GF-D8 (cell line): Measurements from ENCODE around the gene AP1M2.
"Not testable (repeated sequence)": the region's sequence is repeated elsewhere in the genome, so short reads cannot be mapped to it uniquely, and the experiment has no call there.

Experiments
- DNase-seq: peaks from one replicate; lab custom pipeline; 2025; lab: John Stamatoyannopoulos, UW

Gene AP1M2

DNA sequence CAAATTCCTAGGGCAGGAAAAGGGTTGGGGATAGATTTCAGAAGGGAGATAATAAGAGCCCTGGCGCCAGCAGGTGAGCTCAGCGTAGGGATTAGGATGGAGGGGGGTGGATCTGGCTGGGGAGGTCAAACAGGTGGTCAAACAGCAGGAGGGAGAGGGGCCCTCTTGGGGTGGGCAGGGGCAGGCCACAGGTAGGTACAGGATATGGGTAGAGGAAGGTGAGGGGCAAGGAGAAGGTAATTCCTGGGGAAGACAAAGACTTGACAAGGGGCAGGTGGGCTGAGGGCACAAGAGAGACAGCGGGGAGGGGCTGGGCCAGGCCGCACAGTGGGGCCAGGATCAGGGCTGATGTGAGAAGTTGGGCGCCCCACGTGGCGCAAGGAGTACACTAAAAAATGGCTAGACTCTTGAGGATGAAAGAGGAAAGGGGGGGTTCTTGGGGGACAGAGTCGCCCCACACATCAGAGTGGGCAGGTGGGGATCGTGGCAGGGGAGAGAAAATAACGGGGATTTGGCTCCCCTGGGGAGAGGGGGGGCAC is 22.0 kb downstream of the AP1M2 start:
- DNase-seq: peak; percentile 8

DNA sequence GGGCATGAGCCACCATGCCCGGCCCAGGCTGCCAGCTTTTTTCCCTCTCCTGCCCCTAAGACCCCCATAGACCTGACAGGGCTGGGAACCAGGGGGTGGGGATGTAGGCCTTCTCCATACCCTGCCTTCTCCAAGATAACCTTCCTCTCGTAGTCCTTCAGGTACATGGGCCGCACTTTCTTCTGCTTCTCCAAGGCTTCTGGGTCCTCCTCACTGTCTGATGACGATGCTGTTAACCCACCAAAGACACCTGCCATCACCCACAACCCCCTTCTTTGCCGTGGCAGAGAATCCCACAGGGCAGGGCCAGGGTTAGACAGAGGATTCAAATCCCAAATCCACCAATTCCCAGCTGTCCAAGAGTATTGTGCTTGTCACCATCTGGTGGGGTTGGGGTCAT is 24.5 kb downstream of the AP1M2 start:
- DNase-seq: no peak

DNA sequence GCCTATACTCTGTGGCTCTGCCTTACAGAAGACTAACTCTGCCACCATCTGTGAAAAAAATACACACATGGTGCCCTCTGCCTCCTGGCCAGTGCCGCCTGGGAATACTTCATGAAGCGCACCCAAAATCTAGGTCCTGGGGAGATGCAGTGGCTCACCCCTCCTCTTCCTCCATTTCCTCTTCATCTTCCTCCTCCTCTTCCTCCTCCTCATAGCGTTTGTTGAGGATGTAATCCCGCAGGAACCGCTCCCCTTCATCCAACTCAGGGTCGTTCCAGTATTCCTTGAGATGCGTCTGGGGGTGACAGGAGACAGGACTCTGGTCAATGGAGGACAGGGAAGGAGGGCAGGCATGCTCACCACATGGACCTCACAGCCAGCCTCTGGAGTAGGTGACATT is 27.0 kb downstream of the AP1M2 start:
- no peak for DNase-seq

DNA sequence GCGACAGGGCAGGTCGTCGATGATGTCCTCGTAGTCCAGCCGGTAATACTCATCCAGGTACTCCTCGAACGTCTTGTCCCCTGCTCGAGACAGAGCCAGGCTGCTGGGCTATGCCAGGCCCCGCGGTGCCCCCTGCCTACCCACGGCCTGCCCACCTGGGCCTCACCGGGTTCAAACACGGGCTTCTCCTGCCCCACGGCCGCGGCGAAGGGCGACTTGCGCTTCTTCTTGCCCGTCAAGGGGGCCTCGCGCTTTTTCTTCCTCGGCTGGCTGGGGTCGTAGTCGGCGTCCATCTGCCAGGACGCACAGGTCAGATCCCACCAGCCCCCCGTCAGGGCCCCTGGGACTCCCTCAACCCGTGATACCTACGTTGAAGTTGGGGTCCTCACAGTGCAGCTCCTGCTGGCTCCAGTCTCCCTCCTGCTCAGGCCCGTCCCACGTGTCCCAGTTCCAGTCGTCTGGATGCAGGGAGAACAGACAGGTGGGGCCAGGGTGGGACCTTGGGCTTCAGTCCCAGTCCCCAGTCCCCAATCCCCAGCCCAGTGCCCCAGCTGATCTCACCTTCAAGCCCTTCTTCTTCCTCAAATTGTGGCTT is 29.4 kb downstream of the AP1M2 start:
- no peak for DNase-seq

DNA sequence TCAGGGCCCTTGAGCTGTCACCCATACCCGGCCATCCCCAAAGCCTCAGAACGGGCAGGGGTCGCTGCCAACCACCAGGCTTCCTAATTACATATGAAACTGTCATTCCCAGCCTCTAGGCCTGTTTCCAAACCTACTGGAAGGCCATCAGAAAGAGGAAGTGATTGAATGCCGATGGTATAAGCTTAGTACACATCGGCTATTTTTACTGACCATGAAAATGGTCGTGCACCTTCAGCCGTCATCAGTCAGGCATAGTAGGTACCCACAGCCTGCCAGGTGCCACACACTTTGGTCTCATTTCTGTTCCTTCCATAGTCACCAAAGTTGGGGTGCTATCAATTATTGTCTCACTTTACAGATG is 31.5 kb downstream of the AP1M2 start:
- no peak for DNase-seq

DNA sequence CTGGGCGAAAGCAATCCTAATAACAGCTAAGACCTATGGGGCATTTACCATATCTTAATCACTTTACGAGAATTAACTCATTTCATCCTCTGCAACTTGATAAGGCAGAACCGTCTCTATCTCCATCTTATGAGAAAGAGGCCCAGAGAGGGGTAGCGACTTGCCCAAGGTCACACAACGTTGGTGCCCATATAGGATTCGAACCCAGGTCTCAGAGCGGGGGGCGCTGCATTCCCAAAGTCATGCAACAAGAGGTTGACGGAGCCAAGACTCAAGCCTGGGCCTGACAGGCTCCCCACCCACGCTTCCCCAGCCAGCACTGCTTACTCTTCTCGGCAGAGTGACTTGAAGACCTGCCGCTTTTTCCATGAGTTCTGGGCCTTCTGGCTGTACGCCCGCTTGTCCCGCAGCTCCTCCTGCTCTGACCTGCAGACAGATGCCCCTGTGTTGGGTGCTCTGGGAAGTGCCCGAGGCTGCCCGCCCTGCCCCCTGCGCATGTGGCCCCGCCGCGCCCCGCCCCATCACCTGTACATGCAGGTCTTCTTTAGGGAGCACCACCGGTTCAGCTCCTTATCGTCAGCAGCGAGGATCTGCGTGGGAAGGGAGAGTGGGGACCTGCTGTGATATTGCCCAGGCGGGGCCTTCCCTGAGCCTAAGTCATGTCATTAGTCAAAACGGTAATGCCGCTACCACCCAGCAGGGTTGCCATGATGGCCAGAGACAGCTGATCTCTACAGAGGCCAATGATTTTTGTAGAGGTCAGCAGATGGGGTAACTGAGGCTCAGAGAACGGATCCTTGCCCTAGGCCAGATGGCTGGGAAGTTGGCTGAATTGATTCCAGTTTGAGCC is 32.1 kb downstream of the AP1M2 start:
- DNase-seq: no peak

DNA sequence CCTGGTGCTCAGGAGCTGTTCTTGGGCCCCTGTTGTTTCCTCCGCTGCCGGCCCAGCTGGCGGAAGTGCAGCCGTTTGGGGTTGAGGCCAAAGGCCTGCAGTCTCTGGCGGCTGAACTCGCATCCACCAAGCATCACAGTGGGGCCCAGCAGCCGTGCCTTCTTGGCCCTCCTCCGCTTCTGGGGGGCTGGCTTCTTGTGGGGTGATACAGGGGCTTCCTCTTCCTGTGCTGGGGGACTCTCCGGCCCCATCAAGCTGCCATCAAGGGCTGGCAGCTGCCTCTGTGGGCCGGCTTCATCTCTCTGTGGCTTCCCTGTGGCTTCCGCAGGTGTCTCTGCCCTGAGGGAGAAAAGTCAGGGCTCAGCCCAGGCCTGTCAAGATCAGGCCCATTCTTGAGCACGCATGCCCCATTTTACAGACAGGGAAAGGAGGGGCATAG is 33.1 kb downstream of the AP1M2 start:
- DNase-seq: peak; percentile 86

DNA sequence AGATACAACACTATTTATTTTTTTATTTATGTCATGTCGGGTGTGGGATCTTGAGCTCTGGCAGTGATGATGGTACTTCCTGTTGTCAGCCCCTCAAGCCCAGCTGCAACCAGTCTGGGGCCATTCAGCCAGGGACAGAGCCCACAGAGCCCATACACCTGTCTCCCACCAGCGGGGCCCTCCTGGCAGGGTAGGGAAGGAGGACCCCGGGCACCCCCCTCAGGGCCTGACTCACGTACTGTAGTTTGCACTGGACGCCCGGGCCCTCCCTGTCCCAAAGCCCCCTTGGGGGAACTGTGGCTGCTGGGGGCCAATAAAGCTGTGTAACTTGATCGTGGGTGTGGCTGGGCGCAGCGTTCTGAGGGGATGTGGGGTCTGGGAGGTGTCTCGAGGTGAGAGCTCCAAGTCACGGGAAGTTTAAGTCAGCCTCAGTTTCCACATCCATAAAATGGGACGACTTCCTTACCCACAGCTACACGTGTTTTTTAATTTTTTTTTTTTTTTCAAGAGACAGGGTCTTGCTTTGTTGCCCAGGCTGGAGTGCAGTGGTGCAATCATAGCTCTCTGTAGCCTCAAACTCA is 33.9 kb downstream of the AP1M2 start:
- no peak for DNase-seq

DNA sequence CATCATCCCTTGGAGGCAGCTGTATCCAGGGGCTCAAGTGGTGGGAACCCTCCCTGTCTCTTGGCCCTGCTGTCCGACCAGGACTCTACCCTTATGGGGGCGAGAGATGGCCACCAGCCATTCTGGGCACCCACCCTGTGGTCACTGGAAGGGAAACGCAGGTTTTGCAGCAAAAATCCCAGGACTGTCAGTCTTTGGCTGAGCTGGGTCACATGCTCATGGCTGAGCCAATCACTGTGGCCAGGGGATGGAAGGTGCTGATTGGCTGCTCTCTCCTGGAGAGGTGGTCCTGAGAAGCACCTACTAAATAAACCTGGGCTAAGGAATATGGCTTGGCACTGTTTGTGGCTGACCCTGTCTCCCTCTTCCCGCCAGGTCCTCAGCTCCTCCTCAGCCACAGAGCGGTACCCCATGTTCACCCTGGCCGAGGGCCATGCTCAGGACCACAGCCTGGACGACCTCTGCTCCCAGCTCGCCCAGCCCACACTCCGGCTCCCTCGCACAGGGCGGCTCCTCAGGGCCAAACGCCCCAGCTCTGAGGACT is 34.5 kb downstream of the AP1M2 start:
- DNase-seq: no peak

DNA sequence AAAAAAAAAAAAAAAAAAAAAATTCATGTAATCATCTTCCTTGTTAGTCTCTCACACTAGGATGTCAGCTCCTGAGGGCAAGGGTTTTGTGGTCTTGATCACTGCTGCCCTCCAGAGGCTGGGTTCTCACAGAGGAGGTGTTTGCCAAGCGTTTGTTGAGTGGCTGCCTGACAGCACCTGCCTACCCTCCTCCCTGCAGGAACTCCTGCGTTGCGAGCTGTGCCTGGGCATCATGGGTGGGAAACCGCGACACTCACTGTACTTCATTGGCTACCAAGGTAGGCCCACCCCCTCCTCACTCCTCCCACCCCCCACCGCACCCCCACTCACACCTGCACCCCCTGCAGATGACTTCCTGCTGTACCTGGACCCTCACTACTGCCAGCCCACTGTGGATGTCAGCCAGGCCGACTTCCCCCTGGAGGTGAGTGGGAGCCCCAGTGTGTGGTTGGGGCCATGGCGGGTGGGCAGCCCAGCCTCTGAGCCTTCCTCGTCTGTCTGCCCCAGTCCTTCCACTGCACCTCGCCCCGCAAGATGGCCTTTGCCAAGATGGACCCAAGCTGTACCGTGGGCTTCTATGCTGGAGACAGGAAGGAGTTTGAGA is 35.3 kb downstream of the AP1M2 start:
- DNase-seq: no peak

DNA sequence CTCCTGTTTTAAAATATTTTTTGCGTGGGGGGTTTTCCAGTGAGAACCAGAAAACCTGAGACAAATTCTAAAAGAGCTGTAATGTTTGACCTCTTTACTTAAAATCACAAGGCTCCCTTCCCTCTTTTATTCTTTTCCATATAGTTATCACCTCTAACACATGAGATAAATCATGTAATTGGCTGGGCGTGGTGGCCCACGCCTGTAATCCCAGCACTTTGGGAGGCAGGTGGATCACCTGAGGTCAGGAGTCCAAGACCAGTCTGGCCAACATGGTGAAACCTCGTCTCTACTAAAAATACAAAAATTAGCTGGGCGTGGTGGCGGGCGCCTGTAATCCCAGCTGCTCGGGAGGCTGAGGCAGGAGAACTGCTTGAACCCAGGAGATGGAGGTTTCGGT is 36.1 kb downstream of the AP1M2 start:
- not testable (repeated sequence) for DNase-seq

DNA sequence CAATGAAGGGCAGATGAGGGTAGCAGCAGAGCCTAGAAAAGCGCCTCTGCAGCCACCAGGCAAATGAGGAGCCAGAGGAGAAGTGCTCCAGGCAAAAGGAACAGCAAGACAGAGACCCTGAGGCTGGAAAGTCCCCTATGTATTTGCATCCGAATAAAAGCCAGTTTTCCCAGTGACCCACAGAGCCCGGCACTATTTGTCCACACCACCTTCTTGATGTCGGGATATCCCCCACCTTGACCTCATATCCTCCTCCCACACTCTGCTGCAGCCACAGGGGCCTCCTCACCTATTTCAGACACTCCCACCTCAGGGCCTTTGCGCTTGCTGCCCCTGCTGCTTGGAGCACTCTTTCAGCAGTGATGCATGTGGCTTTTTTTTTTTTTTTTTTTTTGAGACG is 36.8 kb downstream of the AP1M2 start:
- DNase-seq: no peak

DNA sequence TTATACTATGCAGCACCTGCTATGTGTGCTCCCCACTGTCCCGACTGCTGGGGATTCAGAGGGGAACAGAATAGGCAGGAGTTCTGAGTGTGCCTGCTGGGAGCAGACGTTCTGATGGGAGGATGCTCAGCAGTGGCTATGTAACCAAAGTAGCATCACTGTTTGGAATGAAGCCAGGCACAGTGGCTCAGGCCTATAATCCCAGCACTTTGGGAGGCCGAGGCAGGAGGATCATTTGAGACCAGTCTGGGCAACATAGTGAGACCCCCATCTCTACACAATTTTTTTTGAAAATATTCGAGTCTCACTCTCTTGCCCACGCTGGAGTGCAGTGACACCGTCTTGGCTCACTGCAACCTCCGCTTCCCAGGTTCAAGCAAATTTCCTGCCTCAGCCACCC is 37.4 kb downstream of the AP1M2 start:
- DNase-seq: no peak

DNA sequence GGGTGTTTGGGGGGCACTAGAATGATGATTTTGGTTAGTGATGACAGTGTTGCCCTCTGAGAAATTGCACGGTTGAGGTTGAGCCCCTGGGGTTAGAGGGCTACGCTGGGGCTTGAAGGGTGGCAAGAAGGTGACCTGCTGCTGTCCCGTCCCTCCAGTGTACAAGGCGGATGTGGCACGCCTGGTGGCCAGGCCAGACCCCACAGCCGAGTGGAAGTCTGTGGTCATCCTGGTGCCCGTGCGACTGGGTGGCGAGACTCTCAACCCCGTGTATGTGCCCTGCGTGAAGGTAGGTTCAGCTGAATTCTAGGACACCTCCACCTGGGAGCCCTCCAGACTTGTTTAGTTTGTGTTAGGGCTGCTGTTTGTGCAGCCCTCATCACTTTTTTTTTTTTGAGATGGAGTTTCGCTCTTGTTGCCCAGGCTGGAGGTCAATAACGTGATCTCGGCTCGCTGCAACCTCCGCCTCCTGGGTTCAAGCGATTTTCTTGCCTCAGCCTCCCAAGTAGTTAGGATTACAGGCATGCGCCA is 38.3 kb downstream of the AP1M2 start:
- no peak for DNase-seq

DNA sequence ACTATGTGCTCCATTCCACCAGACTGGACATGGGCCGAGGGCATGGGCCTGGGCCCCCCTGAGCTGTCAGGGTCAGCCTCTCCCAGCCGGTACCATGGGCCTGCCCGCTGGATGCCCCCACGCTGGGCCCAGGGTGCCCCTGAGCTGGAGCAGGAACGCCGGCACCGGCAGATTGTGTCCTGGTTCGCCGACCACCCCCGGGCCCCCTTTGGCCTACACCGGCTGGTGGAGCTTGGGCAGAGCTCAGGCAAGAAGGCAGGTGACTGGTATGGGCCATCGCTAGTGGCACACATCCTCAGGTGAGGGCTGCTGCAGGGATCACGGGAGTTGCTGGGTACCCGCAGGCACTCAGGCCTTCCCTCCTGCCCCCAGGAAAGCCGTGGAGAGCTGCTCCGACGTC is 40.3 kb downstream of the AP1M2 start:
- no peak for DNase-seq

DNA sequence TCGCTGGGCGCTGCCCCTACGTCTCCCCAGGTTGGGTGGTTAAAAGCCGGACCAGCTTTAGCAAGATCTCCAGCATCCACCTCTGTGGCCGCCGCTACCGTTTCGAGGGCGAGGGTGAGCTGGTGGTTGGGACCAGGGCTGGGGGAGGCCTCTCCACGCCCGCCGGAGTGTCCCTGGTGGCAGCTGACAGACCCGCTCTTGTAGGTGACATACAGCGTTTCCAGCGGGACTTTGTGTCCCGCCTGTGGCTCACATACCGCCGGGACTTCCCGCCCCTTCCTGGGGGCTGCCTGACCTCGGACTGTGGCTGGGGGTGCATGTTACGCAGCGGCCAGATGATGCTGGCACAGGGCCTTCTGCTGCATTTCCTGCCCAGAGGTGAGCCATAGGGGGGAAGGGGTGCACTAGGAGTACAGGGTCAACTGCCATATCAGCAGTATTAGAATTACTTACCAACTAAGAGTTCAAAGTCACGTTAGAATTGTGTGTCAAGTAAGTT is 42.3 kb downstream of the AP1M2 start:
- DNase-seq: no peak

DNA sequence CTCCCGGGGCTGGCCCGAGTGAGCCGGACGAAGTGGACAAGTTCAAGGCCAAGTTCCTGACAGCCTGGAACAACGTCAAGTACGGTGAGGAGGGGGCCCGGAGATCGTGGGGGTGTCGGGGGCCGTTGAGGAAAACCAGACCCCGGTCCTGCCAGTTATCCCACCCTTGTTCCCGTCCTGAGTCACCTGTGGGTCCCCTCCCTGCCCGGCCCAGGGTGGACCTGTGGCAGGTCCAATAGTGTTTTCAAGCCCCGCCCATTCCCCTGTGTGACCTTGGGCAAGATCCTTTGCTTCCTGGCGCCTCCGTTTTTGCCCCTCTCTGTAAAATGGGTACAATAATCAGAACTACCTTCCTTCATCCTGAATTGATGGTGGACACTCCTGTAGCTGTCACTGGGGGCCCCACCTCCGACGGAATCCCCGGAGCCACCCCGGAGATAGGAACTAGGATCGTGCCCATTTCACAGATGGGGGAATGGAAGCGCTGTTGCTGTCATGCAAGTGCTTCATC is 42.8 kb downstream of the AP1M2 start:
- no peak for DNase-seq

DNA sequence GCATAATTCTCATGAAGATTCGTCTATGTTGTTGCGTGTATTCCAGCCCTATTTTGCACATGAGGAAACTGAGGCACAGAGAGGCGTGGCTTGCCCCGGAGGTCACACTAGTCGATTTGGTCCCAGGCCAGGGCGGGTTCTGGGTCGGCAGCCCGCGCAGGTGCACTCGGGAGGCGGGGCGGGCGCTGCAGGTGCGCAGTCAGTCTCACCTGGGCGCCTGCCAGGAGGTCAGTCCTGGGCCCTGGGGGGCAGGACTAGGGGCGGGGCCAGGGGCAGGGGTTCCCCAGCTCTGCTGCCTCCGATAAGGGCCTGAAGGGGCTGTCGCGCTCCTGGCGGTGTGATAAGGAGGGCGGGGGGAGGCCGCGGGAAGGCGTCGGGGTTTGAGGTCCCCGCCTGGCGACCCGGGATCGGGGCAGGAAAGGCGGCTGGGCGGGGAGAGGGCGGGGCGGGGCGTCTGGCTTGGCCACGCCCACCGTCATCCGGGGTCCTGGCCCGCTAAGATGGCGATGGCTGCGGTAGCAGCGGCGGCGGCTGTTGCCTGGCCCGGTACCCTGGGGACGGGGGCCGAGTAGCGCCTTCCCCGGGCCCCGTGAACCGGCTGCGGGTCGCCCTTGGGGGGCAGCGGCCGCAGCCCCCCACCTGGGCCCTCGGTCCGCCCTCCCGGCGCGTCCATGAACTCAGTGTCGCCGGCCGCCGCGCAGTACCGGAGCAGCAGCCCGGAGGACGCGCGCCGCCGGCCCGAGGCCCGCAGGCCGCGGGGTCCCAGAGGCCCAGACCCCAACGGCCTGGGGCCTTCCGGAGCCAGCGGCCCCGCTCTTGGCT is 43.5 kb downstream of the AP1M2 start, which contains the start of gene ATG4D:
Gene ATG4D (plus strand): TSS at position 485 of the 822 bp plus-strand sequence. CDS start 187 bp downstream, at position 672.
- DNase-seq: peak; percentile 31

DNA sequence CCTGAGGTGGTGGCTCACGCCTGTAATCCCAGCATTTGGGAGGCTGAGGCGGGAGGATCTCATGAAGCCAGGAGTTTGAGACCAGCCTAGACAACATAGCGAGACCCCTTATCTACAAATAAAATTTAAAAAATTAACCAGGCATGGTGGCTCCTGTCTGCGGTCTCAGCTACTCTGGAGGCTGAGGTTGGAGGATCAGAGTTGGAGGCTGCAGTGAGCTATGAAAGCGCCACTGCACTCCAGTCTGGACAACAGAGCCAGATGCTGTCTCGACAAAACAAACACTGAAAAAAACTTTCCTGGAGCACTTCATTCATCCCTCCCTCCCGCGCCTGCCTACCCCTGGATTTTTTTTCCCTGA is 44.1 kb downstream of the AP1M2 start:
- no peak for DNase-seq

DNA sequence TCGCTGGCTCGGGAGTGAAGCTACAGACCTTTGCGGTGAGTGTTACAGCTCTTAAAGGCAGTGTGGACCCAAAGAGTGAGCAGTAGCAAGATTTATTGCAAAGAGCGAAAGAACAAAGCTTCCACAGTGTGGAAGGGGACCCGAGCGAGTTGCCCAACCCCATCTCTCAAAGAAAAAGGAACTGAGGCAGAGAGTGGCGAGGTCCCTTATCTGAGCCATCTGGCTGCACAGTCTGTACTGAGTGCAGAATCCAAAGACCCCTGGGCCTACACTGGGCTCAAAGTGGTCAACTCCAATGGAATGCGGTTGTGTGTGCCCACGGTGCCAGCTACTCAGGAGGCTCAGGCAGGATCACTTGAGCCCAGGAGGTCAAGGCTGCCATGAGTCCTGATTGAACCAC is 48.1 kb downstream of the AP1M2 start:
- DNase-seq: peak; percentile 4
